Endothelial cell of umbilical vein (primary cell): ENCODE measurements around the gene RAB3IL1. TPM values are rescaled to one million over a fixed set of nuclear protein-coding genes. Genes with fewer than 3 reads are reported as not detected.

Source experiments
- BruUV-seq: library from RNA; stranded (reverse); fragments of 400-500 nt; replicated peaks from 2 replicates; lab custom pipeline; 2021; lab: Mats Ljungman, UMichigan
- CTCF ChIA-PET: fragments of 300-600, 350-600 bp; sonication (Branson Sonifier 250); formaldehyde crosslinking; loops from one replicate; lab custom pipeline; 2021; ENCODE audit warnings: antibody characterized with exemption, inconsistent platforms; lab: Charles Lee
- POLR2A ChIA-PET: fragments of 300-600, 350-600 bp; sonication (Branson Sonifier 250); formaldehyde crosslinking; loops from one replicate; lab custom pipeline; 2021; ENCODE audit warnings: antibody characterized with exemption, inconsistent platforms; lab: Charles Lee
- DNase-seq: peaks from one replicate; pipeline ENCODE4 v3.0.0-alpha.2; 2011; ENCODE audit warnings: low read depth, low spot score
- FAIRE-seq: peaks from 2 replicates; lab custom pipeline; 2011; peaks lifted over from hg19 to GRCh38; lab: Jason Lieb, UNC
- H2AFZ ChIP-seq: 2 replicates; pipeline ENCODE4 v1.6.0; 2012; ENCODE audit warnings: low read depth, low read length, control low read depth, inconsistent platforms
- H3K27ac ChIP-seq: 2 replicates; pipeline ENCODE4 v1.5.1; 2011; ENCODE audit warnings: low read depth, mild to moderate bottlenecking, control low read depth, low read length, moderate library complexity; ENCODE audit not compliant: insufficient read depth
- H3K27me3 ChIP-seq, 2 experiments: 2 replicates each; pipeline versions ENCODE4 v1.6.0 to v1.6.1; 2011; ENCODE audit warnings: low read length in 2 of 2, mixed read lengths in 1 of 2; ENCODE audit not compliant: control insufficient read depth in 2 of 2, insufficient read depth in 2 of 2
- H3K36me3 ChIP-seq, 2 experiments: 2 replicates in 1 of 2; 3 replicates in 1 of 2; pipeline ENCODE4 v1.5.1; 2011; ENCODE audit warnings: low read length in 2 of 2, mild to moderate bottlenecking in 1 of 2, moderate library complexity in 1 of 2; ENCODE audit not compliant: control insufficient read depth in 2 of 2, insufficient read depth in 2 of 2; ENCODE audit errors: extremely low read depth in 1 of 2
- H3K4me1 ChIP-seq: 3 replicates; pipeline ENCODE4 v1.5.1; 2011; ENCODE audit warnings: mild to moderate bottlenecking, low read length; ENCODE audit not compliant: control insufficient read depth, insufficient read depth; ENCODE audit errors: extremely low read depth
- H3K4me2 ChIP-seq: 2 replicates; pipeline ENCODE4 v1.6.1; 2011; ENCODE audit warnings: low read length, control low read depth, mixed read lengths; ENCODE audit not compliant: insufficient read depth
- H3K4me3 ChIP-seq, 3 experiments: fragments of 200-600 bp in 1 of 3; sonication (generic), shearing (Covaris generic) in 1 of 3; replicated peaks in 1 of 3; 2 replicates each; pipeline ENCODE4 v1.5.1; 2011 to 2016; ENCODE audit warnings: control low read depth in 3 of 3, low read length in 3 of 3, mild to moderate bottlenecking in 2 of 3, inconsistent platforms in 1 of 3, low read depth in 1 of 3, moderate library complexity in 1 of 3; ENCODE audit not compliant: insufficient read depth in 1 of 3
- H3K79me2 ChIP-seq: 2 replicates; pipeline ENCODE4 v1.6.0; 2012; ENCODE audit warnings: low read length, inconsistent platforms; ENCODE audit not compliant: control insufficient read depth, insufficient read depth
- H3K9ac ChIP-seq: replicated peaks from 2 replicates; pipeline ENCODE3; 2011; ENCODE audit warnings: low read length, control low read depth; ENCODE audit not compliant: insufficient read depth; ENCODE audit errors: extremely low read depth
- H3K9me1 ChIP-seq: replicated peaks from 3 replicates; pipeline ENCODE4 v1.6.0; 2011; ENCODE audit warnings: mild to moderate bottlenecking, low read length; ENCODE audit not compliant: control insufficient read depth, insufficient read depth; ENCODE audit errors: extremely low read depth
- H3K9me3 ChIP-seq: replicated peaks from 2 replicates; pipeline ENCODE4 v1.5.1; 2012; ENCODE audit warnings: low read length, inconsistent platforms; ENCODE audit not compliant: control insufficient read depth, insufficient read depth
- H4K20me1 ChIP-seq: replicated peaks from 2 replicates; pipeline ENCODE3; 2011; ENCODE audit warnings: mild to moderate bottlenecking, low read length; ENCODE audit not compliant: control insufficient read depth, insufficient read depth; ENCODE audit errors: extremely low read depth
- EZH2 ChIP-seq: IDR thresholded peaks from 2 replicates; pipeline ENCODE4 v1.6.1; 2012; ENCODE audit warnings: borderline replicate concordance, low read depth, mild to moderate bottlenecking, moderate library complexity, low read length, inconsistent platforms; ENCODE audit not compliant: severe bottlenecking
- FOS ChIP-seq: IDR thresholded peaks from 2 replicates; pipeline ENCODE4 v1.6.1; 2011; ENCODE audit warnings: mild to moderate bottlenecking, low read length, moderate library complexity, borderline replicate concordance; ENCODE audit not compliant: insufficient read depth
- GATA2 ChIP-seq: IDR thresholded peaks from 2 replicates; pipeline ENCODE4 v1.7.0; 2011; ENCODE audit warnings: low read depth, mild to moderate bottlenecking, moderate library complexity, mixed read lengths, low read length; ENCODE audit not compliant: insufficient read length, insufficient read depth
- JUN ChIP-seq: IDR thresholded peaks from 2 replicates; pipeline ENCODE4 v1.6.1; 2011; ENCODE audit warnings: borderline replicate concordance, low read depth; ENCODE audit not compliant: insufficient read length, insufficient read depth
- MYC ChIP-seq: IDR thresholded peaks from one replicate; pipeline ENCODE4 v1.6.1; 2011; ENCODE audit warnings: mild to moderate bottlenecking, low read depth, low read length
- POLR2A ChIP-seq: IDR thresholded peaks from 2 replicates; pipeline ENCODE4 v1.6.1; 2012; ENCODE audit warnings: low read depth, mild to moderate bottlenecking, control low read depth, low read length
- POLR2AphosphoS5 ChIP-seq: IDR thresholded peaks from 2 replicates; pipeline ENCODE4 v1.6.1; 2012; ENCODE audit warnings: low read depth, mild to moderate bottlenecking, control low read depth, low read length, moderate library complexity; ENCODE audit not compliant: insufficient read depth
- dilution Hi-C: fragments of 300-500 bp; cut with MboI; formaldehyde crosslinking; loops from one replicate; pipeline ENCODE4 v1.15.0; 2019; ENCODE audit warnings: low sequenced_read_pairs; ENCODE audit not compliant: extremely low pct_ligation_motif_present
- intact Hi-C: fragments of 100-400 bp; cut with micrococcal nuclease; formaldehyde crosslinking; loops from one replicate; pipeline ENCODE4 v1.10.0; 2022
- polyA plus RNA-seq, 4 experiments: library from polyadenylated mRNA; depleted of rRNA in 3 of 4; stranded (reverse) in 3 of 4; unstranded in 1 of 4; fragments of >200 nt; gene quantifications; 2 replicates each; pipeline versions ENCODE4 v1.2.1 to v1.2.3, GENCODE V29; 2011 to 2012; ENCODE audit warnings: missing spikeins in 1 of 4
- total RNA-seq: library from RNA; stranded (reverse); gene quantifications from 2 replicates; pipeline ENCODE4 v1.2.3, GENCODE V29; 2021
- TF ChIP-seq, protein P1 (sequence below), 2 donors: IDR thresholded peaks; 1 replicate in 1 of 2; 2 replicates in 1 of 2; pipeline ENCODE4 v1.5.1; 2011; ENCODE audit warnings: low read length in 2 of 2, mild to moderate bottlenecking in 2 of 2, moderate library complexity in 2 of 2, control low read depth in 1 of 2, inconsistent platforms in 1 of 2, low read depth in 1 of 2; ENCODE audit not compliant: insufficient read depth in 1 of 2; ENCODE audit errors: extremely low read depth in 1 of 2
- TF ChIP-seq, protein P2 (sequence below): IDR thresholded peaks from 2 replicates; pipeline ENCODE4 v1.6.1; 2011; ENCODE audit not compliant: insufficient read depth, insufficient read length

The RAB3IL1 gene
- total and polyA plus RNA-seq, 2 donors (not counting 3 experiments of a cell fraction or from before 2014, with no cell fraction given) = 1.8 to 3.6 TPM

- Histone ChIP-seq H3K36me3 (no peaks in the 10 kb centered on the region), H3K27ac (no peak overlapping the region), H3K4me1 (no peaks in the 10 kb centered on the region), H4K20me1 (no peaks in the 10 kb centered on the region), H3K4me3 (no peak overlapping the region), H3K9ac (no peak overlapping the region), H3K79me2 (no peaks in the 10 kb centered on the region), H3K27me3 (peaks cover 0 to 3% of the 10 kb centered on the region in 2 experiments), H3K9me3 (no peaks in the 10 kb centered on the region), H2AFZ (no peak overlapping the region), H3K4me2 (no peak overlapping the region), H3K9me1 (no peaks in the 10 kb centered on the region)
- CTCF ChIA-PET = interaction anchor here (1.1 kb wide), 1 partner anchor 13 kb away, joined by 3 read pairs; no protein-coding TSS in a partner anchor
- no peak for DNase-seq
- no peak for FAIRE-seq
- dilution Hi-C loops = no loop called here
- POLR2A ChIA-PET = no interaction called here
- BruUV-seq = no TSS peak
- TF ChIP-seq, protein P1, sequence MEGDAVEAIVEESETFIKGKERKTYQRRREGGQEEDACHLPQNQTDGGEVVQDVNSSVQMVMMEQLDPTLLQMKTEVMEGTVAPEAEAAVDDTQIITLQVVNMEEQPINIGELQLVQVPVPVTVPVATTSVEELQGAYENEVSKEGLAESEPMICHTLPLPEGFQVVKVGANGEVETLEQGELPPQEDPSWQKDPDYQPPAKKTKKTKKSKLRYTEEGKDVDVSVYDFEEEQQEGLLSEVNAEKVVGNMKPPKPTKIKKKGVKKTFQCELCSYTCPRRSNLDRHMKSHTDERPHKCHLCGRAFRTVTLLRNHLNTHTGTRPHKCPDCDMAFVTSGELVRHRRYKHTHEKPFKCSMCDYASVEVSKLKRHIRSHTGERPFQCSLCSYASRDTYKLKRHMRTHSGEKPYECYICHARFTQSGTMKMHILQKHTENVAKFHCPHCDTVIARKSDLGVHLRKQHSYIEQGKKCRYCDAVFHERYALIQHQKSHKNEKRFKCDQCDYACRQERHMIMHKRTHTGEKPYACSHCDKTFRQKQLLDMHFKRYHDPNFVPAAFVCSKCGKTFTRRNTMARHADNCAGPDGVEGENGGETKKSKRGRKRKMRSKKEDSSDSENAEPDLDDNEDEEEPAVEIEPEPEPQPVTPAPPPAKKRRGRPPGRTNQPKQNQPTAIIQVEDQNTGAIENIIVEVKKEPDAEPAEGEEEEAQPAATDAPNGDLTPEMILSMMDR (IDR thresholded peaks at IDR 0.05; ENCODE audit: extremely low read depth in 1 of 2, insufficient read depth in 1 of 2, low read depth in 1 of 2, low read length in 2 of 2) = no peak
- TF ChIP-seq EZH2 (no peak), GATA2 (no peak), MYC (no peak), FOS (no peak), POLR2AphosphoS5 (no peak), POLR2A (no peak), JUN (no peak)
- TF ChIP-seq, protein P2, sequence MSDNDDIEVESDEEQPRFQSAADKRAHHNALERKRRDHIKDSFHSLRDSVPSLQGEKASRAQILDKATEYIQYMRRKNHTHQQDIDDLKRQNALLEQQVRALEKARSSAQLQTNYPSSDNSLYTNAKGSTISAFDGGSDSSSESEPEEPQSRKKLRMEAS = no peak
- intact Hi-C loops = no loop called here
Measured at GRCh38 chr11:61912530-61912898, 4.9 kb downstream of the RAB3IL1 start.
